HepG2 (cell line): ENCODE measurements around the gene TP53.

Experiments
- KDM1A ChIP-seq: IDR thresholded peaks from 2 replicates; pipeline ENCODE4 v1.6.1; 2016; ENCODE audit warnings: missing compliant biosample characterization
- MXD4 ChIP-seq: IDR thresholded peaks from 2 replicates; pipeline ENCODE4 v1.6.1; 2016; ENCODE audit warnings: mild to moderate bottlenecking, missing biosample characterization, missing genetic modification reagents
- NFE2L1 ChIP-seq: sonication (generic); formaldehyde crosslinking; IDR thresholded peaks from 2 replicates; pipeline ENCODE4 v1.4.0; 2020; ENCODE audit warnings: missing genetic modification reagents, mild to moderate bottlenecking, borderline replicate concordance
- POLR2G ChIP-seq: fragments of 200-400 bp; formaldehyde crosslinking; IDR thresholded peaks from 2 replicates; pipeline ENCODE4 v1.6.1; 2018; ENCODE audit warnings: mild to moderate bottlenecking, low read depth, low read length, moderate library complexity
- ZNF530 ChIP-seq: sonication (generic); formaldehyde crosslinking; IDR thresholded peaks from 2 replicates; pipeline ENCODE4 v1.5.0; 2020; ENCODE audit warnings: low read depth, mild to moderate bottlenecking, missing genetic modification reagents
- ZNF792 ChIP-seq: IDR thresholded peaks from 2 replicates; pipeline ENCODE4 v1.6.1; 2016
- TF ChIP-seq, protein P1 (sequence below): sonication (generic); formaldehyde crosslinking; IDR thresholded peaks from 2 replicates; pipeline ENCODE4 v1.5.0; 2020; ENCODE audit warnings: mild to moderate bottlenecking, missing genetic modification reagents, moderate library complexity
- TF ChIP-seq, protein P2 (sequence below), 2 experiments: IDR thresholded peaks; 2 replicates each; pipeline ENCODE4 v1.6.1; 2011 to 2012; ENCODE audit warnings: low read length in 2 of 2, borderline replicate concordance in 1 of 2, low read depth in 1 of 2, mild to moderate bottlenecking in 1 of 2, moderate library complexity in 1 of 2

- TF ChIP-seq ZNF530 (CRISPR knock-in tag) = no peak
- TF ChIP-seq, protein P1, sequence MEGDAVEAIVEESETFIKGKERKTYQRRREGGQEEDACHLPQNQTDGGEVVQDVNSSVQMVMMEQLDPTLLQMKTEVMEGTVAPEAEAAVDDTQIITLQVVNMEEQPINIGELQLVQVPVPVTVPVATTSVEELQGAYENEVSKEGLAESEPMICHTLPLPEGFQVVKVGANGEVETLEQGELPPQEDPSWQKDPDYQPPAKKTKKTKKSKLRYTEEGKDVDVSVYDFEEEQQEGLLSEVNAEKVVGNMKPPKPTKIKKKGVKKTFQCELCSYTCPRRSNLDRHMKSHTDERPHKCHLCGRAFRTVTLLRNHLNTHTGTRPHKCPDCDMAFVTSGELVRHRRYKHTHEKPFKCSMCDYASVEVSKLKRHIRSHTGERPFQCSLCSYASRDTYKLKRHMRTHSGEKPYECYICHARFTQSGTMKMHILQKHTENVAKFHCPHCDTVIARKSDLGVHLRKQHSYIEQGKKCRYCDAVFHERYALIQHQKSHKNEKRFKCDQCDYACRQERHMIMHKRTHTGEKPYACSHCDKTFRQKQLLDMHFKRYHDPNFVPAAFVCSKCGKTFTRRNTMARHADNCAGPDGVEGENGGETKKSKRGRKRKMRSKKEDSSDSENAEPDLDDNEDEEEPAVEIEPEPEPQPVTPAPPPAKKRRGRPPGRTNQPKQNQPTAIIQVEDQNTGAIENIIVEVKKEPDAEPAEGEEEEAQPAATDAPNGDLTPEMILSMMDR = no peak
- no peak for TF ChIP-seq NFE2L1
- 0 out of 2 replicates have a peak, but pooled peaks have one; percentile 14 for TF ChIP-seq MXD4 (CRISPR knock-in tag)
- TF ChIP-seq, protein P2, sequence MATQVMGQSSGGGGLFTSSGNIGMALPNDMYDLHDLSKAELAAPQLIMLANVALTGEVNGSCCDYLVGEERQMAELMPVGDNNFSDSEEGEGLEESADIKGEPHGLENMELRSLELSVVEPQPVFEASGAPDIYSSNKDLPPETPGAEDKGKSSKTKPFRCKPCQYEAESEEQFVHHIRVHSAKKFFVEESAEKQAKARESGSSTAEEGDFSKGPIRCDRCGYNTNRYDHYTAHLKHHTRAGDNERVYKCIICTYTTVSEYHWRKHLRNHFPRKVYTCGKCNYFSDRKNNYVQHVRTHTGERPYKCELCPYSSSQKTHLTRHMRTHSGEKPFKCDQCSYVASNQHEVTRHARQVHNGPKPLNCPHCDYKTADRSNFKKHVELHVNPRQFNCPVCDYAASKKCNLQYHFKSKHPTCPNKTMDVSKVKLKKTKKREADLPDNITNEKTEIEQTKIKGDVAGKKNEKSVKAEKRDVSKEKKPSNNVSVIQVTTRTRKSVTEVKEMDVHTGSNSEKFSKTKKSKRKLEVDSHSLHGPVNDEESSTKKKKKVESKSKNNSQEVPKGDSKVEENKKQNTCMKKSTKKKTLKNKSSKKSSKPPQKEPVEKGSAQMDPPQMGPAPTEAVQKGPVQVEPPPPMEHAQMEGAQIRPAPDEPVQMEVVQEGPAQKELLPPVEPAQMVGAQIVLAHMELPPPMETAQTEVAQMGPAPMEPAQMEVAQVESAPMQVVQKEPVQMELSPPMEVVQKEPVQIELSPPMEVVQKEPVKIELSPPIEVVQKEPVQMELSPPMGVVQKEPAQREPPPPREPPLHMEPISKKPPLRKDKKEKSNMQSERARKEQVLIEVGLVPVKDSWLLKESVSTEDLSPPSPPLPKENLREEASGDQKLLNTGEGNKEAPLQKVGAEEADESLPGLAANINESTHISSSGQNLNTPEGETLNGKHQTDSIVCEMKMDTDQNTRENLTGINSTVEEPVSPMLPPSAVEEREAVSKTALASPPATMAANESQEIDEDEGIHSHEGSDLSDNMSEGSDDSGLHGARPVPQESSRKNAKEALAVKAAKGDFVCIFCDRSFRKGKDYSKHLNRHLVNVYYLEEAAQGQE (IDR thresholded peaks at IDR 0.05; ENCODE audit: borderline replicate concordance in 1 of 2, low read depth in 1 of 2, low read length in 2 of 2) = no peak
- peak; percentile 78 for TF ChIP-seq POLR2G
- TF ChIP-seq ZNF792 (CRISPR knock-in tag) = no peak
- TF ChIP-seq KDM1A (CRISPR knock-in tag) = no peak
These were observed 843 bp downstream of the TP53 start for GRCh38 chr17:7686222-7687071.
